Activated T-cell treated with anti-CD3 and anti-CD28 coated beads for 48 hours (primary cell): Measurements from ENCODE around the gene FADD.
A peak's percentile ranks its signal among the peaks of the same experiment; 100 is the strongest.
"Not testable (repeated sequence)": the region's sequence is repeated elsewhere in the genome, so short reads cannot be mapped to it uniquely, and the experiment has no call there.

ENCODE experiments used
- DNase-seq: peaks from one replicate; pipeline ENCODE4 v3.0.0-alpha.2; 2020; ENCODE audit warnings: low read depth

Gene FADD

GRCh38 chr11:70182266-70182665 is 20.8 kb upstream of the FADD start:
- DNase-seq, result no peak

- no peak for DNase-seq
Observed at GRCh38 chr11:70183032-70183431, 20.1 kb upstream of the FADD start.

DNA sequence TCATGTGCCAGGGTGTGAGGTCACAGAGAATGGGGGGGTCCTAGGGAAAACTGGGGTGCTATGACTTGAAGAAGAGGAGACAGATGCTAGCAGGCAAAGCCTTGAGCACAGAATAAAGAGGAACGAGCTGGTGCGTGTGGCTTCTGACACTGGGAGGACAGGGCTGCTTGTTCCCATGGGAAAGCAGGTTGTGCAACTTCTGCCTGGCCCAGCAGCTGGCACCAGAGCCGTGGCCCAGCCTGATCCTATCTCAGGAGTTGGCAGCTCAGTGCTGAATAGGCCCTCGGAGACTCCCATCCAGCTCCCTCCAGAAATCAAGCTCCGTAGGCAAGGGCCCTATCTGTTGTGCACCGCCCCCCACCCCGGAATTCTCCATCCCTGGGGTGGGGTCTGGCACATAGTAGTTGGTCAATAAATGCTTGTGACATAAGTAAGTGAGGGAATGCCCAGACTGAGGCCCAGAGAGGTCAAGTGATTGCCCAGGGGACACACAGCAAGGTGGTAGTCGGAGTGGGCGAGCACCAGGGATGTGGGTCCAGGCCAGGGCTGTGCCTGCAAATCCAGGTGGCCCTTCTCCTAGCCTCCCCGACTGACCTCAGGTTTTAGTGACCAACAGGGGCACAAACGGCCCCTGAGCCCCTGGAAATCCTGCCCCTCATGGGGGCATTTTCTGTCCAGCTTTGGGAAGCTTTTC is 19.5 kb upstream of the FADD start:
- no peak for DNase-seq

GRCh38 chr11:70184396-70184795 is 18.7 kb upstream of the FADD start:
- no peak for DNase-seq

- DNase-seq, result no peak
Observed at GRCh38 chr11:70185348-70186055, 17.6 kb upstream of the FADD start.

DNA sequence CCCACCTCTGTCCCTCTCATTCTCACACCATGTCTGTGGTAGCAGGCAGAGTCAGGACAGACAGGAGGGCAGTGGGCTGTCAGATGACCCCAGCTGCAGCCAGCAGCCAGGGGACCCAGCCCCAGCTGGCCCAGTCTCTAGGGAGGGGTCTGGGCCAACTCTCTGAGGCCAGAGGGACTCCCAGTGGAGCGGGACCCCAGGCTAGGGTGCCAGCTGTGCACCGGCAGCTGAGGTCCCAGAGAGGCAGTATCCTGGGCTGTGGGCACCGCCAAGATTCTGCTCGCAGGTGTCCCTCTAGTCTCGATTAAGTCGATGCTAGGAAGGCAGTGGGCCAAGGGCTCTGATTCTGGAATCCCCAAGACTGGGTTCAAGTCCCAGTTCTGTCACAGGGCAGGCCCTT is 16.7 kb upstream of the FADD start:
- no peak for DNase-seq

DNA sequence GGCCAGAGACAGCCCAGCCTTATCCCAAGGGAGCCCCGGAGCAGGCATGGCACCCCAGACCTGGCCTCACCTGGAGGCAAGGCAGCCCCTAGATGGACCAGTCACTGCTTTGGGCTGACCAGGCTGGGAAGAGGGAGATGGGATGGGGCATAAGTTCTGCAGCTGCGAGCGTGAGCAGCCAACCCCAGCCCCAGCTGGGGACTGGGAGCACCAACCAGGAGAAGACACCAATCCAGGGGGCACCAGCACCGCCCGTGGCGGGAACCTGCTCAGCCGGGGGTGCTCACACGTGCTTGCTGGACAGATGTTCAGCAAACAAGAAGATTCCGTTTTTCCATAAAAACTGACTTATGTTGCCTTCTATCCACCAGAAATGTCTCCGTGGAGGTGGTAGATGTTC is 16.2 kb upstream of the FADD start:
- DNase-seq, result no peak

- DNase-seq, result no peak
Observed at GRCh38 chr11:70187771-70188170, 15.3 kb upstream of the FADD start.

DNA sequence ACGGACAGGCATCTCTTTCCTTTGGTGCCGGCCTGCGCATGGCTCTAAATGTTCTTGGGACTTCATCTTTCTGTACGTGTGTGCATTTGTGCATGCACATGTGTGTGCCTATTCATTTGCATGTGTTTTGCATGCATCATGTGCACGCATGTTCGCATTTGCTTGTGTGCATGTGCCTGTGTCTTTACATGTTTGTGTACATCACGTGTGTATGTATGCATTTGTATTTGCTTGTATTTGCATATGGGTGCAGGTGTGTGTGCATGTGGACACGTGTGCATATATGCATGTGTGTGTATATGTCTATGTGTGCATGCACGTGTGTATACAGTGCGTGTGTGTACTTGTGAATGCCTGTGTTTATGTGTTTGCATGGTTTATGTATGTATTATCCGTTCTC is 13.5 kb upstream of the FADD start:
- no peak for DNase-seq

GRCh38 chr11:70191495-70192140 is 11.5 kb upstream of the FADD start:
- peak; percentile 59 for DNase-seq

- DNase-seq, result no peak
Observed at GRCh38 chr11:70192666-70193410, 10.3 kb upstream of the FADD start.

- DNase-seq, result no peak
Observed at GRCh38 chr11:70193411-70194292, 9.4 kb upstream of the FADD start.

DNA sequence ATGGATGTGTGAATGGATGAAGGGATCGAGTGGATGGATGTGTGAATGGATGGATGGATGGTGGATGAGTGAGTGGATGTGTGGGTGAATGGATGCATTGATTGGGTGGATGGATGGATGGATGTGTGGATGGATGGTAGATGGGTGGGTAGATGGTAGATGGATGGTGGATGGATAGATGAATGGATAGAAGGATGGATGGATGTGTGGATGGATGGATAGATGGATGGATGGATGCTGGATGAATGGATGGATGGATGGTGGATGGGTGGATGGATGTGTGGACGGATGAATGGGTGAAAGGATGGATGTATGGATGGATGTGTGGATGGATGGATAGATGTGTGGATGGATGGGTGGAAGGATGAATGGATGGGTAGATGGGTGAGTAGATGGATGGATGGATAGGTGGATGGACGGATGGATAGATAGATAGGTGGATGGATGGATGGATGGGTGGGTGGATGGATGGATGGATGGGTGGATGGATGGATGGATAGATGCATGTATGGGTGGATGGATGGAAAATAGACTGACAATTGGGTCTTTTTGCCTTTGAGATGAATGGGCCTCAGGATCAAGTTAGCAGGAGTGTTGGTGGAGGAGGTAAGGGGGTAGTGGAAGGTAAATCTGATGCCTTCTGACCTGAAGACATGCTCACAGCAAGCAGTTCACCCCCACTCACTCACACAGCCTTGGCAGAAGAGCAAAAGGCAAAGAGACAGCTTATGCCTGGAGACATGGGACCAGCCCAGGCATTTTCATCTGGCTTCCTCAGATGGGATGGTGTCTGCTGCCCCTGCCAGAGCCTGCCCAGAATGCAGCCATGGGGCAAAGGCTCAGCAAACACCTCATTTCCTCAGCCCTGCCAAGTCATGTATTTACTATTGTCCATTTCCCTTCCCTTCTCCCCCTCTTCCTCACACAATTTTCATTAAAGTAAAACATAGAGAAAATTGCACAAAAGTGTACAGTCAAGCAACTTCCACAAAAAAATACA is 8.0 kb upstream of the FADD start:
- no peak for DNase-seq

- DNase-seq, result no peak
Observed at GRCh38 chr11:70200212-70200844, 2.8 kb upstream of the FADD start.

DNA sequence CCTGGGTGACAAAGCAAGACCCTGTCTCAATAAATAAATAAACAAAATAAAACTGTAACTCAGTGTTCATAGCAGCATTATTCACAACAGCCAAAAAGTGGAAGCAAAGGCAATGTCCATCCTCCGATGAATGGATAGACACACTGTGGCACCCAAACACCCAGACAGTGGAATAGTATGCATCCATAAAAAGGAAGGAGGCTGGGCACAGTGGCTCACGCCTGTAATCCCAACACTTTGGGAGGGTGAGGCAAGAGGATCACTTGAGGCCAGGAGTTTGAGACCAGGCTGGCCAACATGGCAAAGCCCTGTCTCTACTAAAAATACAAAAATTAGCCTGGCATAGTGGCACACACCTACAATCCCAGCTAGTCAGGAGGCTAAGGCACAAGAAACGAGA is 2.0 kb upstream of the FADD start:
- DNase-seq, result not testable (repeated sequence)

DNA sequence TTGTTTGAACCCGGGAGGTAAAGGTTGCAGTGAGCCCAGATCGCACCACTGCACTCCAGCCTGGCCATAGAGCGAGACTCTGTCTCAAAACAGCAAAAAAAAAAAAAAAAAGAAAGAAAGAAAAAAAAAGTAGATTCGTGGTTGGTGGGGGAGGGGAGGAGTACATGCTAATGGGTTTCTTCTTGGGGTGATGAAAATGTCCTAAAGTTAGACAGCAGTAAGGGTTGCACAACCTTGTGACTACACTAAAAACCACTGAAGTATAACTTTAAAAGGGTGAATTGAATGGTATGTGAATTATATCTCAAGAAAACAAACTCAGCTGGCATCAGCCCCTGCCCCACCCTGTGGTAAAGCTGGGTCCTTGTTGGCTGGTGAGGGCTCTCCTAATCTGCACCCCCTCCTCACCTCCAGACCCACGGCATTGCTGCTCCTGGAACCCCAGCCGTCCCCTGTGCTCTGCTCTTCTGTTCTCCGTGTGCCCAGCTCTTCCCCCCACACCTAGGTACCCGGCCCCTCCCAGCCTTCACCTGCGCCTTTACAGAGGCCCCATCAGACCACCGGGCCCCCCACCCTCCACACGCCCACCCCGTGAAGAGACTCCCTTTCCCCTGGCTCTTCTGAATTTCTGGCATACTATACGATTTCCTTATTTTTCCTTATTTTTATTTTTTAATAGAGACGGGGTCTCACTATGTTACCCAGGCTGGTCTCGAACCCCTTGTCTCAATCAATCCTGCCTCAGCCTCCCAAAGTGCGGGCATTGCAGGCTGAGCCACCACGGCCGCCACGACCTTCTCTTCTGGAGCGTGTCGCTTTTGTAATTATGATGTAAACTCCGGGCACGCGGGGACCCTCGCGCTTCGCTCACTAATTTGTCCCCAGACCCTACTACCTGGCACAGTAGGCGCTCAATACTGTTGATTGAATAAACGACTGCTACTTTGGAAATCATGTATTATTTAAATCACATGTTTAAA is 924 bp upstream of the FADD start:
- DNase-seq, result no peak

DNA sequence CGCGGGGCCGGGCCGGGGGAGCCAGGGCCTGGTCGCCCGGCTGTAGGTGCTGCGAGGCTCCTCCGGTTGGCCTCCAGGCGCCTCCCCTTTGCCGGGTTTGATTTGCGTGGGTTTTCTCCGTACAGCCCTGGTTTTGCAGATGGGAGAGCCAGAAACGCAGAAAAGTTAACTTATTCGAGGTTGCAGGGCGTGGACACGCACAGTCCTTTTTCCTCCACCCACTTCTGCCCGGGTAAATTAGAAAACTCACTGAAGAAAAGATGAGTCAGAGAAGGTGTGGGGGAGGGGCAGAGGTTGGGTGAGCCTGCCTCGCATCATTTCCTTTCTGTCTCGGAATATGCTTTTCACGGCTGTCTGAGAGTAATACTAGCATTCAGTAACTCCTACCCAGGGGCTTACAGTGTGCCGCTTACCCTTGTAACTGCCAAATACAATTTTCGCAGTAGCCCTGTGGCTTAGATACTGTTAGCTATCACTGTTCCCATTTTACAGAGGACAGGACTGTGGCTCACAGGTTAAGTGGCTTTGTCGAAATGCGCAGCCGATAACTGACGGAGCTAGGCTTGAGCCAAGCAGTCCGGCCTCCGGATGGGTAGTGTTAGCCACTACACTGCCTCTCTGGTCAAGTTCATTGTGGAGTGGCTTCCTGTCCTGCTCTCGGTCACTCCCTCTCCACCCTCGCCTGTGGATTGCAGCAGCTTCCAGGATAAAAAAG is 812 bp downstream of the FADD start:
- DNase-seq, result peak; percentile 77

DNA sequence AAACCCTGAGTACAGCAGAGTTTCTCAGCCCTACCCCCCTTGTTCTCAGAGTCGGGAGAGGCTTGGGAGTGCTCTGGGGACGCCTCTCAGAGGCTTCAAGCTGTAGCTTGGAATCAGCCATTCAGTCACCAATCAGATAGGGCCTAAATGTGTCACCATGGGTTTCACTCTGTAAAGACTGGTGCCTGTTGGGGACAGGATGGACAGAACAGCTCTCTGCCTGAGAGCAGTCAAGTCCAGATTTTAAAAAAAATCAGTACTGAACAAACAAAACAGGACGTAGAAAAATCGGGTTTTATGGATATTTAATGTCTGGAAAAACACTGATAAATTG is 1.3 kb downstream of the FADD start:
- no peak for DNase-seq
